Neural cell (in vitro differentiated cells): ENCODE results near the gene SULF2. TPM values are rescaled to one million over a fixed set of nuclear protein-coding genes. Genes with fewer than 3 reads are reported as not detected.

Experiments
- H2AFZ ChIP-seq: fragments of 200-600, 300-800 bp; sonication (generic), shearing (Covaris generic); 2 replicates; pipeline ENCODE4 v1.6.0; 2014; ENCODE audit warnings: low read depth, mild to moderate bottlenecking, antibody characterized with exemption, low read length, moderate library complexity
- H3F3A ChIP-seq: fragments of 200-600 bp; shearing (Covaris generic); 2 replicates; pipeline ENCODE4 v1.6.1; 2016; ENCODE audit warnings: mild to moderate bottlenecking, moderate library complexity, mixed read lengths, antibody characterized with exemption, low read length; ENCODE audit not compliant: insufficient read depth, poor library complexity, severe bottlenecking
- H3K27ac ChIP-seq: fragments of 200-600, 300-800 bp; sonication (generic), shearing (Covaris generic); 2 replicates; pipeline ENCODE4 v1.5.1; 2014; ENCODE audit warnings: mild to moderate bottlenecking, low read length, moderate library complexity
- H3K27me3 ChIP-seq: fragments of 300-800, 200-600 bp; sonication (generic), shearing (Covaris generic); 2 replicates; pipeline ENCODE4 v1.6.0; 2014; ENCODE audit warnings: mild to moderate bottlenecking, low read depth, low read length, moderate library complexity; ENCODE audit not compliant: insufficient read depth
- H3K36me3 ChIP-seq: fragments of 300-800, 200-600 bp; sonication (generic), shearing (Covaris generic); 2 replicates; pipeline ENCODE4 v1.5.1; 2014; ENCODE audit warnings: mild to moderate bottlenecking, antibody characterized with exemption, low read length, moderate library complexity; ENCODE audit not compliant: insufficient read depth
- H3K4me2 ChIP-seq: fragments of 300-800, 200-600 bp; sonication (generic), shearing (Covaris generic); 2 replicates; pipeline ENCODE4 v1.6.0; 2014; ENCODE audit warnings: mild to moderate bottlenecking, low read length
- H3K4me3 ChIP-seq: fragments of 300-800, 200-600 bp; sonication (generic), shearing (Covaris generic); 2 replicates; pipeline ENCODE4 v1.5.1; 2014; ENCODE audit warnings: mild to moderate bottlenecking, low read length, moderate library complexity
- H3K79me2 ChIP-seq: fragments of 200-600 bp; shearing (Covaris generic); replicated peaks from 2 replicates; pipeline ENCODE4 v1.6.0; 2014; ENCODE audit warnings: mild to moderate bottlenecking, low read length, moderate library complexity; ENCODE audit not compliant: insufficient read depth
- H3K9ac ChIP-seq: fragments of 300-800, 200-600 bp; sonication (generic), shearing (Covaris generic); 2 replicates; pipeline ENCODE4 v1.6.1; 2016; ENCODE audit warnings: mild to moderate bottlenecking, low read length, mixed read lengths
- H3K9me2 ChIP-seq: fragments of 200-600 bp; shearing (Covaris generic); 2 replicates; pipeline ENCODE4 v1.6.1; 2016; ENCODE audit warnings: mild to moderate bottlenecking, low read length, mixed read lengths; ENCODE audit not compliant: insufficient read depth
- H3K9me3 ChIP-seq: fragments of 200-600, 300-800 bp; sonication (generic), shearing (Covaris generic); 2 replicates; pipeline ENCODE4 v1.6.1; 2016; ENCODE audit warnings: mild to moderate bottlenecking, mixed run types, low read length, moderate library complexity, mixed read lengths
- H4K20me1 ChIP-seq: fragments of 200-600 bp; shearing (Covaris generic); 2 replicates; pipeline ENCODE4 v1.6.1; 2016; ENCODE audit warnings: mild to moderate bottlenecking, mixed run types; ENCODE audit not compliant: insufficient read depth
- CTCF ChIP-seq: fragments of 450-650 bp; IDR thresholded peaks from 2 replicates; pipeline ENCODE4 v1.5.1; 2014; ENCODE audit warnings: antibody characterized with exemption, mild to moderate bottlenecking, moderate library complexity; ENCODE audit not compliant: poor library complexity, severe bottlenecking
- EP300 ChIP-seq: fragments of 450-650 bp; conservative IDR thresholded peaks from 2 replicates; pipeline ENCODE4 v1.6.1; 2014; ENCODE audit warnings: antibody characterized with exemption, mild to moderate bottlenecking, moderate library complexity; ENCODE audit not compliant: poor library complexity, severe bottlenecking
- EZH2 ChIP-seq: fragments of 200-600, 300-800 bp; shearing (Covaris generic), sonication (generic); IDR thresholded peaks from 2 replicates; pipeline ENCODE4 v1.6.1; 2014; ENCODE audit warnings: antibody characterized with exemption, low read length, borderline replicate concordance, mild to moderate bottlenecking; ENCODE audit not compliant: insufficient read depth, poor library complexity, severe bottlenecking
- MXI1 ChIP-seq: fragments of 450-650 bp; conservative IDR thresholded peaks from 2 replicates; pipeline ENCODE4 v1.6.1; 2014; ENCODE audit warnings: antibody characterized with exemption, mild to moderate bottlenecking; ENCODE audit not compliant: poor library complexity, severe bottlenecking
- POLR2AphosphoS5 ChIP-seq: IDR thresholded peaks from 2 replicates; pipeline ENCODE4 v1.6.1; 2012
- RAD21 ChIP-seq: fragments of 450-650 bp; conservative IDR thresholded peaks from 2 replicates; pipeline ENCODE4 v1.6.1; 2014; ENCODE audit warnings: antibody characterized with exemption, mild to moderate bottlenecking, moderate library complexity
- REST ChIP-seq: IDR thresholded peaks from 2 replicates; pipeline ENCODE4 v1.6.1; 2012; ENCODE audit warnings: borderline replicate concordance
- SMC3 ChIP-seq: fragments of 450-650 bp; conservative IDR thresholded peaks from 2 replicates; pipeline ENCODE4 v1.6.1; 2014; ENCODE audit warnings: antibody characterized with exemption, mild to moderate bottlenecking, moderate library complexity; ENCODE audit not compliant: poor library complexity
- TAF1 ChIP-seq: IDR thresholded peaks from 2 replicates; pipeline ENCODE4 v1.6.1; 2012; ENCODE audit warnings: low read depth
- polyA plus RNA-seq: library from polyadenylated mRNA; depleted of rRNA; stranded (reverse); fragments of >200 nt; gene quantifications from 2 replicates; pipeline ENCODE4 v1.2.3, GENCODE V29; 2014

The SULF2 gene
- polyA plus RNA-seq, 1 donor from 2014 or later, result 30.0 TPM

- TF ChIP-seq TAF1, result no peak
- no peak for TF ChIP-seq POLR2AphosphoS5
- TF ChIP-seq RAD21, result no peak
- no peak for TF ChIP-seq EP300
Measured at GRCh38 chr20:47612670-47613069, 172.6 kb downstream of the SULF2 start (continued).

- H3K36me3 ChIP-seq, result no peaks in the 10 kb centered on the region
- H3K79me2 ChIP-seq, result peaks cover 5% of the 10 kb centered on the region
- no peak overlapping the region for H3K9ac ChIP-seq
- H3K9me3 ChIP-seq, result no peaks in the 10 kb centered on the region
- TF ChIP-seq MXI1 (no peak), EZH2 (no peak), CTCF (no peak), RAD21 (no peak), POLR2AphosphoS5 (no peak), TAF1 (no peak)
- H3K27me3 ChIP-seq, result no peaks in the 10 kb centered on the region
- no peaks in the 10 kb centered on the region for H3K9me2 ChIP-seq
- H3K4me3 ChIP-seq, result no peak overlapping the region
- H4K20me1 ChIP-seq, result no peaks in the 10 kb centered on the region
- H2AFZ ChIP-seq, result no peak overlapping the region
- no peaks in the 10 kb centered on the region for H3F3A ChIP-seq
- H3K4me2 ChIP-seq, result no peak overlapping the region
- H3K27ac ChIP-seq, result no peak overlapping the region
Measured at GRCh38 chr20:47611785-47612184, 173.5 kb downstream of the SULF2 start.

GRCh38 chr20:47610945-47611250, 174.4 kb downstream of the SULF2 start:
- no peak overlapping the region for H3K9ac ChIP-seq
- no peak overlapping the region for H3K4me2 ChIP-seq
- no peaks in the 10 kb centered on the region for H3K9me3 ChIP-seq

More at GRCh38 chr20:47610945-47611250, 174.4 kb downstream of the SULF2 start:
- Histone ChIP-seq H3K27me3 (no peaks in the 10 kb centered on the region), H3F3A (no peaks in the 10 kb centered on the region), H3K79me2 (peaks cover 5% of the 10 kb centered on the region), H3K36me3 (no peaks in the 10 kb centered on the region), H3K9me2 (no peaks in the 10 kb centered on the region), H3K4me3 (no peak overlapping the region), H2AFZ (no peak overlapping the region), H3K27ac (no peak overlapping the region), H4K20me1 (no peaks in the 10 kb centered on the region)
- no peak for TF ChIP-seq CTCF
- TF ChIP-seq POLR2AphosphoS5, result no peak
- no peak for TF ChIP-seq TAF1
- no peak for TF ChIP-seq REST
- TF ChIP-seq SMC3, result no peak
- TF ChIP-seq MXI1, result no peak
- TF ChIP-seq EZH2, result no peak
- TF ChIP-seq EP300, result no peak
- no peak for TF ChIP-seq RAD21
